Mesothelial cell of epicardium (in vitro differentiated cells): Measurements from ENCODE around the gene PPIF. TPM values are rescaled to one million over a fixed set of nuclear protein-coding genes. Genes with fewer than 3 reads are reported as not detected.

Source experiments
- DNase-seq, 2 experiments: peaks; one replicate each; pipeline ENCODE4 v3.0.0; 2021; ENCODE audit warnings: low spot score in 2 of 2; ENCODE audit not compliant: unreplicated experiment in 2 of 2
- H3K27ac Mint-ChIP-seq: 2 replicates; pipeline ENCODE4 v1.8.0; 2021; ENCODE audit warnings: mixed read lengths
- H3K27me3 Mint-ChIP-seq: 2 replicates; pipeline ENCODE4 v1.8.0; 2021; ENCODE audit warnings: low read depth, mixed read lengths
- H3K36me3 Mint-ChIP-seq: 2 replicates; pipeline ENCODE4 v1.8.0; 2021; ENCODE audit warnings: mixed read lengths
- H3K4me1 Mint-ChIP-seq: 2 replicates; pipeline ENCODE4 v1.8.0; 2021; ENCODE audit warnings: mixed read lengths
- H3K4me3 Mint-ChIP-seq: 2 replicates; pipeline ENCODE4 v1.8.0; 2021; ENCODE audit warnings: mild to moderate bottlenecking, moderate library complexity, mixed read lengths
- H3K9me3 Mint-ChIP-seq: 2 replicates; pipeline ENCODE4 v1.8.0; 2021; ENCODE audit warnings: mixed read lengths
- CTCF ChIP-seq: fragments of 200-600 bp; sonication (generic); IDR thresholded peaks from one replicate; pipeline ENCODE4 v1.5.0; 2021; ENCODE audit warnings: antibody characterized with exemption; ENCODE audit not compliant: unreplicated experiment
- total RNA-seq: library from RNA; stranded (reverse); gene quantifications from 3 replicates; pipeline ENCODE4 v1.2.1, GENCODE V29; 2021

PPIF gene
- total RNA-seq, 1 donor from 2014 or later, result 35.1 TPM

GRCh38 chr10:79385392-79385795 lies 38.1 kb downstream of the PPIF start:
- H3K9me3 Mint-ChIP-seq, result no peaks in the 10 kb centered on the region
- no peaks in the 10 kb centered on the region for H3K27me3 Mint-ChIP-seq
- H3K36me3 Mint-ChIP-seq, result no peaks in the 10 kb centered on the region
- no peak for TF ChIP-seq CTCF
- H3K4me1 Mint-ChIP-seq, result peaks cover 10% of the 10 kb centered on the region
- no peak for DNase-seq
- H3K27ac Mint-ChIP-seq, result no peak overlapping the region
- no peak overlapping the region for H3K4me3 Mint-ChIP-seq

GRCh38 chr10:79385804-79386531 lies 38.7 kb downstream of the PPIF start:
- H3K9me3 Mint-ChIP-seq, result no peaks in the 10 kb centered on the region
- peaks cover 10% of the 10 kb centered on the region for H3K4me1 Mint-ChIP-seq
- TF ChIP-seq CTCF, result no peak
- H3K27me3 Mint-ChIP-seq, result no peaks in the 10 kb centered on the region
- DNase-seq, result peak; percentile 13 to 37
- no peaks in the 10 kb centered on the region for H3K36me3 Mint-ChIP-seq
- no peak overlapping the region for H3K4me3 Mint-ChIP-seq
- no peak overlapping the region for H3K27ac Mint-ChIP-seq

GRCh38 chr10:79386637-79387465 lies 39.6 kb downstream of the PPIF start:
- Mint-ChIP-seq H3K36me3 (no peaks in the 10 kb centered on the region), H3K27me3 (no peaks in the 10 kb centered on the region), H3K27ac (no peak overlapping the region), H3K4me3 (no peak overlapping the region), H3K9me3 (no peaks in the 10 kb centered on the region), H3K4me1 (peaks cover 6% of the 10 kb centered on the region)
- peak; percentile 13 to 37 for DNase-seq
- TF ChIP-seq CTCF, result no peak

GRCh38 chr10:79387466-79387973 lies 40.3 kb downstream of the PPIF start:
- Mint-ChIP-seq H3K4me3 (no peak overlapping the region), H3K36me3 (no peaks in the 10 kb centered on the region), H3K27ac (no peak overlapping the region), H3K4me1 (no peaks in the 10 kb centered on the region), H3K27me3 (no peaks in the 10 kb centered on the region), H3K9me3 (no peaks in the 10 kb centered on the region)
- no peak for DNase-seq
- TF ChIP-seq CTCF, result no peak

- Mint-ChIP-seq H3K36me3 (no peaks in the 10 kb centered on the region), H3K27ac (no peak overlapping the region), H3K9me3 (no peaks in the 10 kb centered on the region), H3K4me1 (no peaks in the 10 kb centered on the region), H3K4me3 (no peak overlapping the region), H3K27me3 (no peaks in the 10 kb centered on the region)
- DNase-seq, result no peak
- no peak for TF ChIP-seq CTCF
Measured at GRCh38 chr10:79387974-79388850, 40.9 kb downstream of the PPIF start.
